Measurements from ENCODE around the gene ADAM22. TPM values are rescaled to one million over a fixed set of nuclear protein-coding genes. Genes with fewer than 3 reads are reported as not detected.

The ADAM22 gene, protein sequence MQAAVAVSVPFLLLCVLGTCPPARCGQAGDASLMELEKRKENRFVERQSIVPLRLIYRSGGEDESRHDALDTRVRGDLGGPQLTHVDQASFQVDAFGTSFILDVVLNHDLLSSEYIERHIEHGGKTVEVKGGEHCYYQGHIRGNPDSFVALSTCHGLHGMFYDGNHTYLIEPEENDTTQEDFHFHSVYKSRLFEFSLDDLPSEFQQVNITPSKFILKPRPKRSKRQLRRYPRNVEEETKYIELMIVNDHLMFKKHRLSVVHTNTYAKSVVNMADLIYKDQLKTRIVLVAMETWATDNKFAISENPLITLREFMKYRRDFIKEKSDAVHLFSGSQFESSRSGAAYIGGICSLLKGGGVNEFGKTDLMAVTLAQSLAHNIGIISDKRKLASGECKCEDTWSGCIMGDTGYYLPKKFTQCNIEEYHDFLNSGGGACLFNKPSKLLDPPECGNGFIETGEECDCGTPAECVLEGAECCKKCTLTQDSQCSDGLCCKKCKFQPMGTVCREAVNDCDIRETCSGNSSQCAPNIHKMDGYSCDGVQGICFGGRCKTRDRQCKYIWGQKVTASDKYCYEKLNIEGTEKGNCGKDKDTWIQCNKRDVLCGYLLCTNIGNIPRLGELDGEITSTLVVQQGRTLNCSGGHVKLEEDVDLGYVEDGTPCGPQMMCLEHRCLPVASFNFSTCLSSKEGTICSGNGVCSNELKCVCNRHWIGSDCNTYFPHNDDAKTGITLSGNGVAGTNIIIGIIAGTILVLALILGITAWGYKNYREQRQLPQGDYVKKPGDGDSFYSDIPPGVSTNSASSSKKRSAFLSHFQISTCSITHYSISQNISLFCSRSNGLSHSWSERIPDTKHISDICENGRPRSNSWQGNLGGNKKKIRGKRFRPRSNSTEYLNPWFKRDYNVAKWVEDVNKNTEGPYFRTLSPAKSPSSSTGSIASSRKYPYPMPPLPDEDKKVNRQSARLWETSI
- 1 to 10 TPM; 1.4 to 3.5 (median 1.9) TPM for total RNA-seq
- 1 to 10 TPM in 1 of 3 donors, under 1 TPM in 2; under 0.01 to 1.0 (median 0.23) TPM for polyA plus RNA-seq

DNA sequence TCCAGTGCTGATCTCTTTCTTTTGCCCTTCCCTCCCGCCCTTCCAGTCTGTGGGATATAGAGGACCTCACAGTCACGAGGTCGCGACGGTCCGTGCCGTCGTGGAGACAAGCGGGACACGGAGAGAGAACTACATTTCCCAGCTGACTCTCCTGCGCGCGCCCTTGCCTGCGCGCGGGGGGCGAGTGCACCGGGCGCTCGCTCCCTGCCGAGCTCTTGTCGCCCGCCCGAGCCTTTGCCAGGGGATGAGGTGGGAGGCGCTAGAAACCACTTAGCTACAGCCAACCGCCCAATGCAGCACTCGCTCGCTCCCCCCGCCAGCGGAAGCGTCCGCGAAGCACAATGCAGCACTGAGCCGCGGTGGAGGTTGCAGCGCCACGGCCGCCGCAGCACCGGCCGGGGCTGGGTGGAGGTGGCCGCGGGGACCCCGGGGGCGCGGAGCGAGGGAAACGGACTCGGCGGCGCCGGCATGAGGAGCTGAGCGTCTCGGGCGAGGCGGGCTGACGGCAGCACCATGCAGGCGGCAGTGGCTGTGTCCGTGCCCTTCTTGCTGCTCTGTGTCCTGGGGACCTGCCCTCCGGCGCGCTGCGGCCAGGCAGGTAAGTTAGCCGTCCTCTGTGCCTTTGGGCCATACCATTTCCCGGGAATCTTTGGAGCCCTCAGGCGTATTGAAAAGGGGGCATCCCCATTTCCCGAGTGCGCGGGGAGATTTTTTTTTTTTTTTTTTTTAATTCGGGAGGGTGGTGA lies at the start of gene ADAM22:
ADAM22 (plus strand) TSS at position 299 of the 746 bp plus-strand sequence; CDS start at position 514, 215 bp downstream.
- H3K27ac ChIP-seq = peak within 1 kb of the TSS in 3 of 4 donors; percentile 29 to 65 (median 31)
- intact Hi-C loops (cut with DNase I) = loop anchor here (5.0 kb wide), 1 partner anchor 57 kb away; the partner anchor contains the start of genes DBF4 and SLC25A40
- no peaks in the 10 kb centered on the region for H3K36me3 ChIP-seq
- peak within 1 kb of the TSS; percentile 48 to 76 (median 64) for H3K4me3 ChIP-seq
- no peak for TF ChIP-seq EP300 (IDR thresholded peaks at IDR 0.05)
- peak in 2 of 4 donors; percentile 22 to 60 for TF ChIP-seq POLR2AphosphoS5 (IDR thresholded peaks at IDR 0.05)
- DNase-seq = peak; percentile 89
- 0% methylated on average over 70 of the region's 70 CpGs for WGBS, 2 donors
- peaks cover 0 to 16% (median 11%) of the 10 kb centered on the region in 4 donors for H3K4me1 ChIP-seq
- H3K27me3 ChIP-seq = peaks cover 0 to 8% (median 0%) of the 10 kb centered on the region in 3 donors
- no peaks in the 10 kb centered on the region for H3K9me3 ChIP-seq

DNA sequence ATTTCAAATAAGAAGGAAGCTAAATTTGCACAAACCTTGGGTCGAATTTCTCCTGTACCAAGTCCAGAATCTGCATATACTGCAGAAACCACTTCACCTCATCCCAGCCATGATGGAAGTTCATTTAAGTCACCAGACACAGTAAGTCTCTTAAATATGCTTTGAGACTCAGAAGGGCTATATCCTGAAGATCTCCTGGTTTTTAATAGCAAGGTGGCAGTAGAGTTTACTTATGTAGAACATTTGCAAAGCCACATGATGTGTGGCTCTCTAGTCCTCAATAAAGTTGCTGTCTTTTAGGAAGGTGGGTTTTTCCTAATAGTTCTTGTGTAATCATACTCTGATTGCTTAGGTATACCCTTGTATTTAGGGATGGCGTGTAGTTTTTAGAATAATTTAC lies 49.0 kb upstream of the ADAM22 start:
- 81 to 91% methylated on average over 2 of the region's 2 CpGs for WGBS, 2 donors
- H3K4me1 ChIP-seq = no peaks in the 10 kb centered on the region
- H3K9me3 ChIP-seq = no peaks in the 10 kb centered on the region
- H3K4me3 ChIP-seq = no peak overlapping the region
- TF ChIP-seq POLR2AphosphoS5 (IDR thresholded peaks at IDR 0.05) (no peak), EP300 (IDR thresholded peaks at IDR 0.05) (no peak), POLR2A (IDR thresholded peaks at IDR 0.05) (no peak)
- TF ChIP-seq, protein P1, sequence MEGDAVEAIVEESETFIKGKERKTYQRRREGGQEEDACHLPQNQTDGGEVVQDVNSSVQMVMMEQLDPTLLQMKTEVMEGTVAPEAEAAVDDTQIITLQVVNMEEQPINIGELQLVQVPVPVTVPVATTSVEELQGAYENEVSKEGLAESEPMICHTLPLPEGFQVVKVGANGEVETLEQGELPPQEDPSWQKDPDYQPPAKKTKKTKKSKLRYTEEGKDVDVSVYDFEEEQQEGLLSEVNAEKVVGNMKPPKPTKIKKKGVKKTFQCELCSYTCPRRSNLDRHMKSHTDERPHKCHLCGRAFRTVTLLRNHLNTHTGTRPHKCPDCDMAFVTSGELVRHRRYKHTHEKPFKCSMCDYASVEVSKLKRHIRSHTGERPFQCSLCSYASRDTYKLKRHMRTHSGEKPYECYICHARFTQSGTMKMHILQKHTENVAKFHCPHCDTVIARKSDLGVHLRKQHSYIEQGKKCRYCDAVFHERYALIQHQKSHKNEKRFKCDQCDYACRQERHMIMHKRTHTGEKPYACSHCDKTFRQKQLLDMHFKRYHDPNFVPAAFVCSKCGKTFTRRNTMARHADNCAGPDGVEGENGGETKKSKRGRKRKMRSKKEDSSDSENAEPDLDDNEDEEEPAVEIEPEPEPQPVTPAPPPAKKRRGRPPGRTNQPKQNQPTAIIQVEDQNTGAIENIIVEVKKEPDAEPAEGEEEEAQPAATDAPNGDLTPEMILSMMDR (IDR thresholded peaks at IDR 0.05) = no peak
- intact Hi-C loops (cut with DNase I) = loop anchor here (5.0 kb wide), 1 partner anchor 88 kb away; no protein-coding TSS in a partner anchor
- H3K36me3 ChIP-seq = peaks cover 0 to 14% (median 0%) of the 10 kb centered on the region in 4 donors
- no peak overlapping the region for H3K27ac ChIP-seq
- no peak for DNase-seq
- no peaks in the 10 kb centered on the region for H3K27me3 ChIP-seq

DNA sequence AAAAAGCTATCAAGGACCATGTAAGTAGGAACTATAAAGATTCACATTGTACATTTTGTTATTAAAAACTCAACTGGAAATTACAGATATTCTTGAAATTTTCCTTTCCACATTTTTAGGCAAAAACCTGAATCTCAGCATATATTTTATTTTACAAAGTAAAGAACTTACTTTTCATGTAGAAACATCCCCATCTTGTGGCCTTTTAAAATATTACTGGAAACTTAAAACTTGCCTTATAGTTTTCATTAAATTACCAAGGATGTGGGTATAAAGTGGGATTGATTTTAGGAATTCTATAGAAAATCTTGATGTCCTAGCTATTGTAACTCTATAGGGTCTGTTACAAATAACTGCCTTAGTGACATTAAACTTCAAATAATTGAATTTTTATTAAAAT lies 47.2 kb upstream of the ADAM22 start:
- no peaks in the 10 kb centered on the region for H3K27me3 ChIP-seq
- no peak for DNase-seq
- intact Hi-C loops (cut with DNase I) = loop anchor here (5.0 kb wide), 1 partner anchor 90 kb away; no protein-coding TSS in a partner anchor

DNA sequence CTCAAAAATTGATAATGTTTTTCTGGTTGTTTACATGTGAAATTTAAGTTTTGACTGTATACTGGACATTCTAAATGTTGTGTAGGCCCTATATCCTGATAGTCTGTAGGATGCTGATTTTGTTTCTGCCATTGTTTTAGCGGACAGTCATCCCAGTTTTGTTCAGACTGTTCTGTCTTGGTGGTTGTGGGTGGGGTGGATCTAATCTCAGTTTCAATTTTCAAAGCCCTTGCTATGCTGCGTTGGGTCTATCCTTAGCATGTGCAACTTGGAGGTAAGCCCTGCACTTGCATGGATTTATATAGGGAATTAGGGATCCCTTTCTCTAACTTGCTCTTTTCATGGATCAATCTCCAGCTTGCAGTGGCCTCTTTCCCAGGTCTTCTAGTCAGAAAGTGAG lies 38.7 kb upstream of the ADAM22 start:
- no peaks in the 10 kb centered on the region for H3K27me3 ChIP-seq
- H3K36me3 ChIP-seq = peaks cover 0 to 13% (median 0%) of the 10 kb centered on the region in 4 donors
- H3K4me1 ChIP-seq = no peaks in the 10 kb centered on the region
- H3K27ac ChIP-seq = no peak overlapping the region
- H3K9me3 ChIP-seq = no peaks in the 10 kb centered on the region
- WGBS, 2 donors = 92 to 94% methylated on average over 2 of the region's 2 CpGs
- DNase-seq = no peak
- intact Hi-C loops (cut with DNase I) = no loop called here
- TF ChIP-seq POLR2A (IDR thresholded peaks at IDR 0.05) (no peak), EP300 (IDR thresholded peaks at IDR 0.05) (no peak), POLR2AphosphoS5 (IDR thresholded peaks at IDR 0.05) (no peak)
- TF ChIP-seq, protein P1 (IDR thresholded peaks at IDR 0.05) = no peak
- no peak overlapping the region for H3K4me3 ChIP-seq

More for the DNA sequence above, 47.2 kb upstream of the ADAM22 start:
- TF ChIP-seq POLR2A (IDR thresholded peaks at IDR 0.05) = no peak
- TF ChIP-seq, protein P1 (IDR thresholded peaks at IDR 0.05) = peak in 3 of 4 experiments; percentile 19 to 32 (median 26)
- Histone ChIP-seq H3K27ac (no peak overlapping the region), H3K4me3 (no peak overlapping the region), H3K4me1 (no peaks in the 10 kb centered on the region), H3K36me3 (peaks cover 0 to 14% (median 0%) of the 10 kb centered on the region in 4 donors), H3K9me3 (no peaks in the 10 kb centered on the region)
